Stimulated activated CD8-positive, alpha-beta memory T cell treated with anti-CD3 and anti-CD28 coated beads, Interleukin-15, amount 100 ng/mL, for 24 hours (primary cell): ENCODE results near the gene CPSF6.
"Not testable (repeated sequence)": the region's sequence is repeated elsewhere in the genome, so short reads cannot be mapped to it uniquely, and the experiment has no call there.

Experiments
- DNase-seq: peaks from one replicate; pipeline ENCODE4 v3.0.0-alpha.2; 2020; ENCODE audit warnings: low read depth

Gene CPSF6

GRCh38 chr12:69258655-69259054 lies 19.3 kb downstream of the CPSF6 start:
- DNase-seq, result no peak

GRCh38 chr12:69262264-69262974 lies 23.1 kb downstream of the CPSF6 start:
- DNase-seq, result no peak

GRCh38 chr12:69265205-69265604 lies 25.8 kb downstream of the CPSF6 start:
- DNase-seq, result no peak

GRCh38 chr12:69265633-69266032 lies 26.3 kb downstream of the CPSF6 start:
- not testable (repeated sequence) for DNase-seq

- DNase-seq, result no peak
Observed at GRCh38 chr12:69266036-69266635, 26.8 kb downstream of the CPSF6 start.

- DNase-seq, result no peak
Observed at GRCh38 chr12:69269736-69270135, 30.4 kb downstream of the CPSF6 start.

GRCh38 chr12:69272511-69272910 lies 33.1 kb downstream of the CPSF6 start:
- no peak for DNase-seq

GRCh38 chr12:69274861-69275260 lies 35.5 kb downstream of the CPSF6 start:
- DNase-seq, result no peak

GRCh38 chr12:69275471-69275891 lies 36.1 kb downstream of the CPSF6 start:
- DNase-seq, result no peak

GRCh38 chr12:69278814-69279782 lies 39.7 kb downstream of the CPSF6 start:
- no peak for DNase-seq

- DNase-seq, result no peak
Observed at GRCh38 chr12:69284131-69284530, 44.8 kb downstream of the CPSF6 start.

- DNase-seq, result no peak
Observed at GRCh38 chr12:69287556-69287955, 48.2 kb downstream of the CPSF6 start.

- DNase-seq, result peak; percentile 52
Observed at GRCh38 chr12:69290545-69291277, 51.3 kb downstream of the CPSF6 start.

- DNase-seq, result no peak
Observed at GRCh38 chr12:69291278-69291593, 51.9 kb downstream of the CPSF6 start.

GRCh38 chr12:69298133-69298532 lies 58.8 kb downstream of the CPSF6 start:
- no peak for DNase-seq

- DNase-seq, result no peak
Observed at GRCh38 chr12:69298947-69299346, 59.6 kb downstream of the CPSF6 start.

- no peak for DNase-seq
Observed at GRCh38 chr12:69304284-69304683, 64.9 kb downstream of the CPSF6 start.

GRCh38 chr12:69309461-69309860 lies 70.1 kb downstream of the CPSF6 start:
- DNase-seq, result no peak

- DNase-seq, result no peak
Observed at GRCh38 chr12:69313209-69313608, 73.8 kb downstream of the CPSF6 start.

- DNase-seq, result not testable (repeated sequence)
Observed at GRCh38 chr12:69316784-69317183, 77.4 kb downstream of the CPSF6 start.

GRCh38 chr12:69317233-69317632 lies 77.9 kb downstream of the CPSF6 start:
- not testable (repeated sequence) for DNase-seq

GRCh38 chr12:69318225-69318624 lies 78.9 kb downstream of the CPSF6 start:
- no peak for DNase-seq
